Glutamatergic neuron (in vitro differentiated cells): ENCODE measurements around the gene NFIA. TPM values are rescaled to one million over a fixed set of nuclear protein-coding genes. Genes with fewer than 3 reads are reported as not detected.

Experiments
- DNase-seq: peaks from one replicate; pipeline ENCODE4 v3.0.0; 2022
- H3K27ac Mint-ChIP-seq: one replicate; pipeline ENCODE4 v1.8.0; 2020; ENCODE audit warnings: mild to moderate bottlenecking, mixed read lengths, inconsistent platforms; ENCODE audit not compliant: unreplicated experiment
- H3K27me3 Mint-ChIP-seq: one replicate; pipeline ENCODE4 v1.8.0; 2020; ENCODE audit warnings: mild to moderate bottlenecking, moderate library complexity, mixed read lengths, inconsistent platforms; ENCODE audit not compliant: unreplicated experiment
- H3K36me3 Mint-ChIP-seq: one replicate; pipeline ENCODE4 v1.8.0; 2020; ENCODE audit warnings: mild to moderate bottlenecking, mixed read lengths, inconsistent platforms; ENCODE audit not compliant: unreplicated experiment
- H3K4me1 Mint-ChIP-seq: one replicate; pipeline ENCODE4 v1.8.0; 2020; ENCODE audit warnings: mild to moderate bottlenecking, low read depth, mixed read lengths, inconsistent platforms; ENCODE audit not compliant: unreplicated experiment
- H3K4me3 Mint-ChIP-seq: one replicate; pipeline ENCODE4 v1.8.0; 2020; ENCODE audit warnings: mild to moderate bottlenecking, mixed read lengths, inconsistent platforms; ENCODE audit not compliant: unreplicated experiment
- H3K9me3 Mint-ChIP-seq: one replicate; pipeline ENCODE4 v1.8.0; 2020; ENCODE audit warnings: mild to moderate bottlenecking, moderate library complexity, mixed read lengths, inconsistent platforms; ENCODE audit not compliant: unreplicated experiment
- CTCF ChIP-seq: fragments of 200-600 bp; sonication (generic); IDR thresholded peaks from one replicate; pipeline ENCODE4 v1.5.0; 2021; ENCODE audit not compliant: partially characterized antibody, unreplicated experiment
- total RNA-seq: library from RNA; stranded (reverse); fragmentation: NEBNext Ultra II Directional; extraction: Animal tissue kit (Norgen Biotek cat#: 25700); gene quantifications from one replicate; pipeline ENCODE4 v1.2.1, GENCODE V29; 2021; ENCODE audit not compliant: unreplicated experiment

The NFIA gene
- total RNA-seq, 1 donor from 2014 or later: 16.4 TPM

- H3K36me3 Mint-ChIP-seq: no peaks in the 10 kb centered on the region
- TF ChIP-seq CTCF: no peak
- H3K27ac Mint-ChIP-seq: no peak overlapping the region
- DNase-seq: no peak
- no peak overlapping the region for H3K4me3 Mint-ChIP-seq
- H3K27me3 Mint-ChIP-seq: no peaks in the 10 kb centered on the region
- H3K4me1 Mint-ChIP-seq: no peaks in the 10 kb centered on the region
- no peaks in the 10 kb centered on the region for H3K9me3 Mint-ChIP-seq
Measured at GRCh38 chr1:61352845-61353435, 270.6 kb downstream of the NFIA start.

GRCh38 chr1:61353797-61354406 is 271.5 kb downstream of the NFIA start:
- Mint-ChIP-seq H3K27me3 (no peaks in the 10 kb centered on the region), H3K27ac (no peak overlapping the region), H3K4me1 (no peaks in the 10 kb centered on the region), H3K9me3 (no peaks in the 10 kb centered on the region), H3K36me3 (no peaks in the 10 kb centered on the region), H3K4me3 (no peak overlapping the region)
- DNase-seq: no peak
- no peak for TF ChIP-seq CTCF

- H3K9me3 Mint-ChIP-seq: no peaks in the 10 kb centered on the region
- H3K4me3 Mint-ChIP-seq: no peak overlapping the region
- H3K36me3 Mint-ChIP-seq: no peaks in the 10 kb centered on the region
- TF ChIP-seq CTCF: no peak
- no peak for DNase-seq
- H3K4me1 Mint-ChIP-seq: peaks cover 4% of the 10 kb centered on the region
- H3K27ac Mint-ChIP-seq: no peak overlapping the region
- H3K27me3 Mint-ChIP-seq: no peaks in the 10 kb centered on the region
Measured at GRCh38 chr1:61356016-61356415, 273.7 kb downstream of the NFIA start.

- no peak for TF ChIP-seq CTCF
- H3K27me3 Mint-ChIP-seq: peaks cover 2% of the 10 kb centered on the region
- H3K9me3 Mint-ChIP-seq: no peaks in the 10 kb centered on the region
- peaks cover 11% of the 10 kb centered on the region for H3K4me1 Mint-ChIP-seq
- no peak for DNase-seq
- no peak overlapping the region for H3K4me3 Mint-ChIP-seq
- H3K27ac Mint-ChIP-seq: no peak overlapping the region
- no peaks in the 10 kb centered on the region for H3K36me3 Mint-ChIP-seq
Measured at GRCh38 chr1:61356995-61357394, 274.6 kb downstream of the NFIA start.

- no peak overlapping the region for H3K27ac Mint-ChIP-seq
- no peak for TF ChIP-seq CTCF
- peaks cover 2% of the 10 kb centered on the region for H3K27me3 Mint-ChIP-seq
- H3K4me1 Mint-ChIP-seq: peaks cover 16% of the 10 kb centered on the region
- no peaks in the 10 kb centered on the region for H3K36me3 Mint-ChIP-seq
- H3K4me3 Mint-ChIP-seq: no peak overlapping the region
- no peaks in the 10 kb centered on the region for H3K9me3 Mint-ChIP-seq
- DNase-seq: no peak
Measured at GRCh38 chr1:61357539-61357938, 275.2 kb downstream of the NFIA start.
